GM19035 (cell line): ENCODE results near the gene EVPL.
"Not testable (repeated sequence)": the region's sequence is repeated elsewhere in the genome, so short reads cannot be mapped to it uniquely, and the experiment has no call there.

Source experiments
- ATAC-seq: cut with Tn5 transposase; IDR thresholded peaks from one replicate; pipeline ENCODE4 v1.9.1; 2021; ENCODE audit not compliant: unreplicated experiment

The EVPL gene

GRCh38 chr17:75970011-75970523 is 57.0 kb downstream of the EVPL start:
- ATAC-seq, result no peak

DNA sequence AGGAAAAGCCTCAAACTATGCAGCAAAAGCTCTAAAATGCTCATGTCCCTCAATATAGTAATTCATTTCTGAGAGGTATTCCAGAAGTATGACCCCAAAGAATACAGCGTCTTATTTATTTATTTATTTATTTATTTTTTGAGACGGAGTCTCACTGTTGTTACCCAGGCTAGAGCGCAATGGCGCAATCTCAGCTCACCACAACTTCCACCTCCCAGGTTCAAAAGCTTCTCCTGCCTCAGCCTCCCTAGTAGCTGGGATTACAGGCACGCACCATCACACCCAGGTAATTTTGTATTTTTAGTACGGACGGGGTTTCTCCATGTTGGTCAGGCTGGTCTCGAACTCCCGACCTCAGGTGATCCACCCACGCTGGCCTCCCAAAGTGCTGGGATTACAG is 58.1 kb downstream of the EVPL start:
- ATAC-seq, result not testable (repeated sequence)

GRCh38 chr17:75965468-75965867 is 61.6 kb downstream of the EVPL start:
- ATAC-seq, result no peak

- ATAC-seq, result no peak
Measured at GRCh38 chr17:75959839-75960511, 67.1 kb downstream of the EVPL start.

DNA sequence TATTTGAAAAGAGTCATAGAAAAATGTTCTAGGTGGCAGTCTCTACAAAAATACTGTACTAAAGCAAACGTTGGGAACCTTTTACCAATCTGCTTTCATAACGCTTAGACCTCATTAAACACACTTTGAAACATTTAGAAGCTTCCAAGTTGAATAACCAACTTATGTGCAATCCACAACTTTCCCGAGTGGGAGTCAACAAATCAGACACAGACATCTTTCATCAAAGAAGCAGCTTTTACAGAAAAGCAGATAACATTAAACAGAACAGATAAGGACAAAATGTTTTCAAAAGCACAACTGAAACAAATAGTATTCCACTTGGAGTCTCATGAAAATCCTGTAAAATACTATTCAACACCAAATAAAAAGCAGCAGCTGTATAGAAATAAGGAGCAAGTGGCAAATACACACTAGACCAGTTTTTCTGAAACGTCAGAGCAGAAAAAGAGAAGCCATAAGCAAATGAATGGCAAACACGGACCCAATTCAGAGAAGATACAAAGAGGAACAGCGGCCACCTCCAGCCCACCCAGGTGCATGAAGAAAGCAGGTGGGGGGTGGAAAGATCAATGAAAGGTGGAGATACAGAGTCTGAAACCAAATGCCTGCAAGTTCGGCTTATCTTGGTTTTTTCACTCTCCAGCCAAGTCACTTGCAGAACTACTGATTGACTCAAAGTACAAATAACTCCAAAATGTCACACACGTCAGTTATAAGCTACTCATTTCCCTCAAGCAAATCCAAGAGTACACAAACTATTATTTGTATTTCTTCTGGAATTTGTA is 67.9 kb downstream of the EVPL start:
- ATAC-seq, result no peak
